Posterior cingulate gyrus (tissue), 11 donors: Measurements from ENCODE around the gene ERP44.
A peak's percentile ranks its signal among the peaks of the same experiment; 100 is the strongest.
"Not testable (repeated sequence)": the region's sequence is repeated elsewhere in the genome, so short reads cannot be mapped to it uniquely, and the experiment has no call there.

Experiments
- DNase-seq, 10 donors: peaks; one replicate each; pipeline versions ENCODE4 v3.0.0 to v3.0.0-alpha.2; 2020 to 2021; ENCODE audit warnings: mixed read lengths in 3 of 10
- intact Hi-C: fragments of 100-400 bp; cut with DNase I; formaldehyde crosslinking; loops from one replicate; pipeline ENCODE4 v1.15.1; 2023

ERP44 gene

DNA sequence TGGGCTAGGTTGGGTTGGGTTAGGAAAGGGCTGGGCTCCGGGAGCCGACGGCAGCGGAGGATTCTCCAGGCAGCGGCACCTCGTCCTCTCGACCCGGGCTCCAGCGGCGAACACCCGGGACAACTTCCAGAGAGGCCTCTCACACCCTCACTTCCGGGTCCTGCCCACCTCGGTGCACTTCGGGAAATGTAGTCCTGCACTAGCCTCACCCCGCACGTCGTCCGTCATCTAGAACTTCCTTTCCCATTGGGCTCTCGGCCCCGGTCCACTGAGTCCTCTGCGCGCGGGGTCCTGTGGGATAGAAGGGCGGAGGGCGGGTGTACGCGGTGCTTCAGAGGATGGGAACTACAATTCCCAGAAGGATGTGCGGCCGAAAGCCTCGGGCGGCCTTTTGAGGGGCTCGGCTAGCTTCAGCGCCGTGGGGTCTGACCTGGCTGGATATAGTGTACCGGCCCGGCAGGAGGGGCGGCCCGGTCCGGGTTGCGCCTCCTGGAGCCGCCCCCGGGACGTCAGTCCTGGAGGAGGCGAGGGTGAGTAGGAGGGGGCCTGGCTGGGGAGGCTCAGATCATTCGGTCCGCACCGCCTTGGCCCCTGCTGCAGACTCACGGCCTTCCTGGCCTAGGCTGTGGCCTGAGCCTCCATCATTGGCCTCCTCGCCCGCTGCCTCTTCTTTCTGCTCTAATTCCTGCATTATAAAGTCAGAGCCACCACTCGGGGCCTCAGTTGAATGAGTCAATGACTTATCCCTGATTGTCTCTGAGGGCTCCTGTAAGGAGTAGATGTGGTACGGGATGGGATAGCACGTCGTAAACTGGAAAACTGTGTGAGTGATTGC is at the start of gene ERP44, which contains the start of gene INVS:
TSS of gene ERP44 (minus strand) at position 114 of the 835 bp plus-strand sequence. CDS start 160 bp downstream, outside the sequence.
TSS of gene INVS (plus strand) at position 357 of the 835 bp plus-strand sequence. CDS start 5,279 bp downstream, outside the sequence.
- peak; percentile 99 to 100 (median 100) for DNase-seq
- intact Hi-C loops = loop anchor here (5.0 kb wide), 1 partner anchor 277 kb away; the partner anchor contains the start of gene NR4A3

DNA sequence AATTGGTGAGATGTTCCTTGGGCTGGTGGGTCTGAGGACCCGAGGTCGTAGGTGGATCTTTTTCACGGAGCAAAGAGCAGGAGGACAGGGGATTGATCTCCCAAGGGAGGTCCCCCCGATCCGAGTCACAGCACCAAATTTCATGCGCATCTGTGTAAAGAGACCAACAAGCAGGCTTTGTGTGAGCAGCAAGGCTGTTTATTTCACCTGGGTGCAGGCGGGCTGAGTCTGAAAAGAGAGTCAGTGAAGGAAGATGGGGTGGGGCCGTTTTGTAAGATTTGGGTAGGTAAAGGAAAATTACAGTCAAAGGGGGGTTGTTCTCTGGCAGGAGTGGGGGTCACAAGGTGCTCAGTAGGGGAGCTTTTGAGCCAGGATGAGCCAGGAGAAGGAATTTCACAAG is 47.2 kb upstream of the ERP44 start:
- DNase-seq, intact Hi-C loops: not testable (repeated sequence)

GRCh38 chr9:100145167-100145934 is 46.6 kb upstream of the ERP44 start:
- DNase-seq, intact Hi-C loops: not testable (repeated sequence)

DNA sequence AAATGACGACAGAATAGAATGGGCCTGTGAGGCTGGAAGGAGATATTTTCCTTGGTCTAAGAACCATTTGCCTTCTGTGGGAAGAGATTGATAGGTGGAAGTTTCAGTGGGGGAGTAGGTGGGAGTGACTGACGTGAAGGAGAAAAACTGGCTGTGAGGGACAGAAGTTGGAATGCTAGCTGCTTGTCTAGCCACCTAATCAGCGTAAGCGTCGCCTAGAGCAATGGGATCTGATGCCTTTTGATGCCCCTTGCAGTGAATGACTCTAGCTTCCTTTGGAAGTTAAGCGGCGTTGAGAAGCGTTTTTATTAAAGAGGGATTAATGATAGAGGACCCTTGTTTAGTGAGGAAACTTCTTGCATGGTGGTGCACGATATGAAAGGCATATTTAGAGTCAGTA is 43.1 kb upstream of the ERP44 start:
- DNase-seq, intact Hi-C loops: not testable (repeated sequence)

DNA sequence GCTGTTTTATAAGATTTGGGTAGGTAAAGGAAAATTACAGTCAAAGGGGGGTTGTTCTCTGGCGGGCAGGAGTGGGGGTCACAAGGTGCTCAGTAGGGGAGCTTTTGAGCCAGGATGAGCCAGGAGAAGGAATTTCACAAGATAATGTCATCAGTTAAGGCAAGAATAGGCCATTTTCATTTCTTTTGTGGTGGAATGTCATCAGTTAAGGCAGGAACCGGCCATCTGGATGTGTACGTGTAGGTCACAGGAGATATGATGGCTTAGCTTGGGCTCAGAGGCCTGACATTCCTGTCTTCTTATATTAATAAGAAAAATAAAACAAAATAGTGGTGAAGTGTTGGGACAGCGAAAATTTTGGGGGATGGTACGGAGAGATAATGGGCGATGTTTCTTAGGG is 41.5 kb upstream of the ERP44 start:
- intact Hi-C loops, DNase-seq: not testable (repeated sequence)

GRCh38 chr9:100136799-100137198 is 38.0 kb upstream of the ERP44 start:
- intact Hi-C loops, DNase-seq: not testable (repeated sequence)

GRCh38 chr9:100134731-100135130 is 35.9 kb upstream of the ERP44 start:
- DNase-seq = no peak
- intact Hi-C loops = no loop called here

- intact Hi-C loops = no loop called here
- no peak for DNase-seq
Observed at GRCh38 chr9:100131875-100132430, 33.2 kb upstream of the ERP44 start.

DNA sequence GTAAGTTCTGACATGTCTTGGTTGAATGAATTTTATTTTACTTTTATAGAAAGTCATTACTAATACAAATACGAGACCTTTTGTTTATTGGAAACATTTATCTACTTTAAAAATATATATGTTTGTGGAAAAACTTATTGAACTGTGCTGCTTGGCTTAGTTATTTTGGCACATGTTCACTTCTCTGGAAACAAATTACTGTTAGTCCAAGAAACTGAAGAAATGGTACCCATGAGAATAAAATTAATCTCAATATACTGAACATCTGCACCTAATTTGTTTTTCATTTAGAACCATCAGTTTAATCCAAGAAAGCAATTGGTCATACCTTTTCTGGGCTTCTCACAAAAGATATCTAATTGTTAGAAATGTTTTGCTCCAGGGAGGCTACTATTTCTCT is 32.4 kb upstream of the ERP44 start:
- intact Hi-C loops = no loop called here
- DNase-seq = no peak

DNA sequence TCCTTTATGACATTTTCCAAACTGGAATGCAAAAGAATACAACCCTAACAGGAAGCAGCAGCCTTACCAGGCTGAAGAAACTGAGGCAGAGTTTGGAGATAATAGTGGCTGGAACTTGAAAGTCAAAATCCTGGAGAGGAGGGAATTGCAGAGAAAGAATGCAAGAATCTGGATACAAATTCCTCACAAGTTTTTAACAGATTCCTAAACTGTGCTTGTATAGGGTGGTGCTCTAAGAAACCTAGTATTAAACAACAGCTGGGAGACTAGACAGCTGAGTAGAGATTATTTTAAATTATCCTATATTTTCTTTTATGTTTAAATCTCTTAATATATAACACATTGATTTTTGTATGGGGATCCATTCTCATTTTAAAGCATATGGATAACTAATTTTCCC is 31.0 kb upstream of the ERP44 start:
- DNase-seq = no peak
- intact Hi-C loops = no loop called here

DNA sequence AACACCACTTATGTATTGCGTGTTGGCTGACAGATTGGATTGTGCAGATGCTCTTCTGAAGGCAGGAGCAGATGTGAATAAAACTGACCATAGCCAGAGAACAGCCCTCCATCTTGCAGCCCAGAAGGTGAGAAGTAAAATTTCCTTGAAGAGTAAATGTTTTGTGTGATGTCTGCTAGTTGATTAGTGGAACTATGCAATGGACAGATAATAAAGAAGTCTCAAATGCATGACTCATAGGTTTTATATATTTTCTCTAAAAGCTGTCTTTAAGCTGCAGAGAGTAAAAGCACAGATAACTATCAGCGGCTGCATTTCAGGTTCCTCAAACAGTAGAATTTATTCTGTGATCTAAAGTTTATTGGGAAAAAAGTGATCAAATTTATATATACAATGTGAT is 27.6 kb upstream of the ERP44 start:
- intact Hi-C loops = no loop called here
- no peak for DNase-seq

DNA sequence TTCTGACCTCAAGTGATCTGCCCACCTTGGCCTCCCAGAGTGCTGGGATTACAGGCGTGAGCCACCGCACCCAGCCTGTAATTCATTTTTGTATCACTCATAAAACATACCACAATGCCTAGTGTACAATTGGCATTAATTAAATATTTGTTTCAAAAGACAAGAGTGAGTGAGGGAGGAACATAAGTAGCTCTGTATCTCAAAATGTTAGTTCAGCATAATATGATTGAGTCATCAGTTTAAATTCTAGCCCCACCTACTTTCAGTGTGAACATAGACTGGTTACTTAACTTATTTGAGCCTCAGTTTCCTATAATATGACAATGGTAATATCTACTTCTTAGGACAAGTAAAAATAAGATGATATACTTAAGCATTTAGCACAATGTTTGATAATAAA is 27.1 kb upstream of the ERP44 start:
- no peak for DNase-seq
- intact Hi-C loops = no loop called here

- intact Hi-C loops = no loop called here
- no peak for DNase-seq
Observed at GRCh38 chr9:100125236-100125635, 26.4 kb upstream of the ERP44 start.

DNA sequence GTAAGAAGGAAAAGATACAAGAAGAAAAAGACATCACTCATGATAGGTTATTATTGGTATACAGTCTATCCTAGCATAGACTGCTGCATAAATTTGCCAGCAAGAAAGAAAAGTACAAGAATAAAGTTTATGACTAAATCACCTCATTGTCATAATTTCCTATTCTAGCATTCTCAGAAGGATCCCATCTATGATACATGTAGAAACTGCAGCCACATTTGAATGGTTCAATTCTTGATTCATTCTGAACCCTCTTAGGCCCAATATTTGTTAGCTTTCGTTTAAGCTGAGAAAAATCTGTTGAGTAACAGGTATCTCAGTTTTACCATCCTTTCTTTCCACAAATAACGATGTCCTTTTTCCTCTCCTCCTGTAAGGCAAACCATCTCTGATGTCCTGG is 21.5 kb upstream of the ERP44 start:
- DNase-seq = no peak
- intact Hi-C loops = no loop called here

DNA sequence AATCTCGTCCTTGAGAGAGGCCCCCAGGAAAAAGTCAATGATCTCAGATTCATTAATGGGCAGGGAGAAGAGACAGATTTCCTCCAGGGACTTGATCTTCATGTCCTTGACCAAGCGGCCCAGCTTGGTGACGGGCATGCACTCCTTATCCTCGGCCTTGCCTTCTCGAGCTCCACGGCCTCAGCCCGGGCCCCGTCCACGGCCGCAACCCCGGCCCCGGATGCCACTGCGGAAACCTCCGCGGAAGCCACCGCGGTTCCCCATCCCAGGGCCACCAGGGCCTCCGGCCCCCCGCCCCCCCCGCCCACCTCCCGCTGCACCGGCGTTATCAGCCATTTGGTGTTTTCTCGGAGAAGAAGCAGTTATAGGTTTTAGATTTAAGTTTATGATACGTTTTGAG is 18.5 kb upstream of the ERP44 start:
- intact Hi-C loops = no loop called here
- no peak for DNase-seq

DNA sequence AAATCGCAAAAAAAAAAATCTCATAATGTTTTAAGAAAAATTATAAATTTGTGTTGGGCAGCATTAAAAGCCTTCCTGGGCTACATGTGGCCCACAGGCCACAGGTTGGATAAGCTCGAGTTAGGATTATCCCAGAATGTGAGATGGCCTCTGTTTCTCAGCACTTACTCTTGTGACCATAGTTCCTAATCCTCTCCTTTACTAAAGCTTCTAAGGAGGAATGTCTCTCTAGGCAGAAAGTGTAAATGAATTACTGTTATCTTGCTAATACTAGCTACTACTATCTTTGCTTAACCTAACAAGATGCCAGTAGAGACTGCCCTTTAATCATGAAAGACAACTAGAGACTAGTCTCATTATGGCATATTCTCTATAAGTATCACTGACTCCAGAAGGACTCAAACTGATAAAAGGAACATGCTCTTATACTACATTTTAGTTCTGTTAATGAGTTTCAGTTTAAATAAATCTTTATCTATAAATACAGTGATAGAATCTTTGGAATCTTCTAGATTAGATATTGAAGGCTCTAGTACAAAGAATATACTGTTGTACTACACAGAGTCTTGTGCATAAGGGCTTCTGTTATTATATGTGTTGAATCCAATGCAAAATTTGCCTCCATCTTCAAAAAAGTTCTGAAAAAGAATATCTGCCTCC is 14.0 kb upstream of the ERP44 start:
- intact Hi-C loops = no loop called here

GRCh38 chr9:100111235-100111634 is 12.4 kb upstream of the ERP44 start:
- intact Hi-C loops = no loop called here

More for the DNA sequence above, 14.0 kb upstream of the ERP44 start:
- no peak for DNase-seq

GRCh38 chr9:100108559-100108958 is 9.8 kb upstream of the ERP44 start:
- intact Hi-C loops = no loop called here
- DNase-seq = no peak

More at GRCh38 chr9:100111235-100111634, 12.4 kb upstream of the ERP44 start:
- peak; percentile 52 to 94 (median 76) for DNase-seq

- intact Hi-C loops = no loop called here
Observed at GRCh38 chr9:100106616-100107015, 7.8 kb upstream of the ERP44 start.

GRCh38 chr9:100105861-100106260 is 7.1 kb upstream of the ERP44 start:
- DNase-seq = no peak
- intact Hi-C loops = no loop called here

More at GRCh38 chr9:100106616-100107015, 7.8 kb upstream of the ERP44 start:
- DNase-seq = no peak
